GM12873 (cell line): ENCODE results near the gene MSI2.

Experiments
- TF ChIP-seq, protein P1 (sequence below): IDR thresholded peaks from 2 replicates; pipeline ENCODE4 v1.5.1; 2012; ENCODE audit warnings: low read depth, mild to moderate bottlenecking, moderate library complexity, low read length, control low read depth; ENCODE audit not compliant: insufficient read depth; ENCODE audit errors: missing control alignments

MSI2 gene

DNA sequence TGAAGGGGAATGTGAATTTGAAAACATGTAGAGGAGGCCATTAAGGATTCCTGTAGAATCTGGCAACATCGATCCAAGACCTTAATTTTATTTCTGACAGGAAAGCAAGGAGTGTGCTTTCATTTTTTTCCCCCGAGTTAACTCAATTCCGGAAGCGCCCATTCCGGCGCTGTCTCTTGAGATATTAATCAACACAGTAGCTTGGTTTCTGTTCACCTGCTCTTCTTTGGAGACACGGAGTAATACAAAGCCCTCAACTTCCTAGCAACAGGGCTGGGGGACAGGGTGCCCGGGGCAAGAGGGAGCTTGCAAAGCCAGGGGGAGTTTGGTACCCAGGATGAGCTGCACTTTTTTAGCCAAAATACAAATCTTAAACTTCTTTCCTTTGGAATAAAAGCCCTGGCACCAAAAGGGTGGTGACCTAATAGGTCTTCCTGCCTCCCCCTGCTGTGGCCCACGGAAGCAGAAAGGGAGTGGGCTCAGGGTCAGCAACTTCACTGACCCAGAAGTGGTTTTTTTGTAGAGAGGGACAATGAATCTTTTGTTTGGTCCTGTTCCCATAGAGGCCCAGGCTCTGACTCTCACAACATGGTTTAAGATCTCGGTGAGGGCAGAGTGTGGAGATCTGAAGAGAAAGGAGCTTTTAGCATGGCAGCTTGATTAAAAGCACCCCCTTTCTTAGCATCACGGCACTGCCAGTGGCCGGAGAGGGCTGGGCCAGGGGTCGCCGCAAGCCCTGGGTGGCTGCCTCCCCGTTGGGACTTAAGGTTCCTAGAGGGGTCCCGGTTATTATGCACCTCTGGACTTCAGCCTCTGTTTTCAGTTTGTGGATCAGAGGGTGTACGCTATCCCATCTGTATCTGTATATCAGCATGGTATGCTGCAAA, 281.4 kb downstream of the MSI2 start:
- TF ChIP-seq, protein P1, sequence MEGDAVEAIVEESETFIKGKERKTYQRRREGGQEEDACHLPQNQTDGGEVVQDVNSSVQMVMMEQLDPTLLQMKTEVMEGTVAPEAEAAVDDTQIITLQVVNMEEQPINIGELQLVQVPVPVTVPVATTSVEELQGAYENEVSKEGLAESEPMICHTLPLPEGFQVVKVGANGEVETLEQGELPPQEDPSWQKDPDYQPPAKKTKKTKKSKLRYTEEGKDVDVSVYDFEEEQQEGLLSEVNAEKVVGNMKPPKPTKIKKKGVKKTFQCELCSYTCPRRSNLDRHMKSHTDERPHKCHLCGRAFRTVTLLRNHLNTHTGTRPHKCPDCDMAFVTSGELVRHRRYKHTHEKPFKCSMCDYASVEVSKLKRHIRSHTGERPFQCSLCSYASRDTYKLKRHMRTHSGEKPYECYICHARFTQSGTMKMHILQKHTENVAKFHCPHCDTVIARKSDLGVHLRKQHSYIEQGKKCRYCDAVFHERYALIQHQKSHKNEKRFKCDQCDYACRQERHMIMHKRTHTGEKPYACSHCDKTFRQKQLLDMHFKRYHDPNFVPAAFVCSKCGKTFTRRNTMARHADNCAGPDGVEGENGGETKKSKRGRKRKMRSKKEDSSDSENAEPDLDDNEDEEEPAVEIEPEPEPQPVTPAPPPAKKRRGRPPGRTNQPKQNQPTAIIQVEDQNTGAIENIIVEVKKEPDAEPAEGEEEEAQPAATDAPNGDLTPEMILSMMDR = no peak

DNA sequence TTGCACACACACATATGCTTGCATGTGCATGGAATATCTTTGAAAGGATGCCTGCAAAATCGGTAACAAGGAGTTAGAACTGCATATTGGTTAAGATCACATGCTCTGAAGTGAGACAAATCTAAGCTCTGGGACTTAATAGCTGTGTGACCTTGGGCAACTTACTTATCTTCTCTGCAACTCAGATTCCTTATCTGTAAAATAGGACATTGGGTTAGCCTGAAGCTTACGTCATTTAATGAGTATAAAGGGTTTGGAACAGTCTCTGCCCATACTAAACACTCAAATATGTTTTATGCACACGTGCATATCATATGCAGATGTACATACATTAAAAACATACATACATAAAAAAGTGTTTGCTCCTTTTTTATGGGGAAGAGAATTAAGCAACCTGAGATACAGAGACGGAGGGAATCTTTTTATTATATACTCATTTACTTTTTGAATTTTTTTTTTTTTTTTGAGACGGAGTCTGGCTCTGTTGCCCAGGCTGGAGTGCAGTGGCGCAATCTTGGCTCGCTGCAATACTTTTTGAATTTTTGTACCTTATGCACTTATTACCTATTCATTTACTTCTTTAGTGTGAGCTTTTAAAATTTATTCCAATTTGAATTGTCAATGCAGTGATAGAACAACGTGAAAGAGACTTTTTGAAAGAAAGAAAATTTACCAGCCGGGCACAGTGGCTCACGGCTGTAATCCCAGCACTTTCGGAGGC, 282.6 kb downstream of the MSI2 start:
- TF ChIP-seq, protein P1 = no peak

DNA sequence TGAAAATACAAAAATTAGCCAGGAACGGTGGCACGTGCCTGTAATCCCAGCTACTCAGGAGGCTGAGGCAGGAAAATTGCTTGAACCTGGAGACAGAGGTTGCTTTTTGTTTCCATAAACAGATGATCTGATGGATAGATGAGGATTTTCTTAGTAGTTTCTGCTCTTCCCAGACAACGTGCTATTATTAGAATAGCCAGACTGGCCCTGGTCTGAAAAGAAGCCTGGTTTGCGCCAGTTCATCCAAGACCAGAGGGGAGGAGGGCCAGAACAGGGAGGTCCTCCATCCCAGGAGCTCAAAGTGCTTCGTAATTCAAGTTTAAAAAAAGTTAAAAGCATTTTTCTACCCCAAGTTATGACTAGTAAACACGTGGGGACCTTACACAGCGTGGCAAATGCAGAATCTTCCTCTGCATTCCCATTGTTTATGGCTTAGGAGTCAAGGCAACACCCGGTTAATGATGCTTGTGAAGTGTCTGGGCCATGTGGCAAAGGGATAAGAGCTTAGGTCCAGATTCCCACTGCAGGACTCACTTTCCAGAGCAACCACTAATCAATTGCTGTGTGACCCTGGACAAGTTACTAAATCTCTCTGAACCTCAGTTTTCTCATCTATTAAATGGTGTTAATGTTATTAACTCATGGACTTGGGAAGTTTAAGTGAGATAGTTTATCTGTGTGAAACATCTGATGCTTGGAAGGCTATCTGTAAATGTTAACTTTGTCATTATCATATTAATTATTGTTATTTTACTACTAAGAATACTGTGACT, 283.4 kb downstream of the MSI2 start:
- TF ChIP-seq, protein P1 = no peak

DNA sequence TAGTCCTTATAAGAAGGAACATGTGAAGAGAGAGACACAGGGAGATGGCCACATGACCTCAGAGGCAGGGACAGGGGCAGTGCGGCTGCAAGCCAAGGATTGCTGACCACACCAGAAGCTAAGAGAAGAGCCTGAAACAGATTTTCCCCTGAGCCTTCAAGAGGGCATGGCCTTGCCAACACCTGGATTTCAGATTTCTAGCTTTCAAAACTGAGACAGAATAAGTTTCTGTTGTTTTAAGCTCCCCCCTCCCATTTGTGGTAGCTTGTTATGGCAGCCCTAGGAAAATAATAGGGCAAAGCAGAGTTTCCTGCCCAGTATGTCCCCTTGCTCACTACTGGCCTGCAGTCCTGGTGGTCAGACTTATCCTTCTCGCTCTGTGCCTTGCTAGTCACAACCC, 284.3 kb downstream of the MSI2 start:
- TF ChIP-seq, protein P1 = no peak

- TF ChIP-seq, protein P1 = no peak
Measured at GRCh38 chr17:57541049-57541448, 284.7 kb downstream of the MSI2 start.

GRCh38 chr17:57541472-57542394, 285.4 kb downstream of the MSI2 start:
- TF ChIP-seq, protein P1 = no peak
